ENCODE measurements around the gene KLF11.

Gene KLF11

DNA sequence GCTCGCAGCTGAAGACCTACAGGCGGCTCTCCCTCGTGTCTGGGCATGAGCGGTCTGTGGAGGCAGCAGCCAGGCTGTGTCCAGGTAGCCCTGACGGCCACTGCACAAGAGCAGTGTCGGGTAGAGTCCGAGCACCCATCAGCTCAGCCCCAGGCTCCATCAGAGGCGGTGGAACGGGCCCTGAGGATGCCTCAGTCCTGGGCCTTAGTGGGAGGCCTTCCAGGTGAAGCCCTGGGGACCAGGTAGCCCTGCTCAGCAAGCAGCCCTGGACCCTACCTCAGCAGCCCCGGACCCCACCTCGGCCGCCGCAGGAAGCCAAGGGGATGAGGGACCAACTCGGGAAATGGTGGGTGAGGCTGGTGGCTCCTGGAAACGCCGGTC lies 21.3 kb upstream of the KLF11 start:
- H3K4me2 ChIP-seq (ENCODE audit: low read length) = peak overlapping the region; percentile 63
- no peaks in the 10 kb centered on the region for H3K79me2 ChIP-seq
- H3K4me3 ChIP-seq (ENCODE audit: low read depth, low read length) = peak overlapping the region; percentile 36
- H3K9me3 ChIP-seq (ENCODE audit: control insufficient read depth, low read length) = no peaks in the 10 kb centered on the region
- H3K4me1 ChIP-seq = peaks cover 21% of the 10 kb centered on the region
- no peaks in the 10 kb centered on the region for H3K27me3 ChIP-seq (ENCODE audit: control insufficient read depth, insufficient read depth, low read length)
- peak overlapping the region; percentile 80 for H2AFZ ChIP-seq
- H3K27ac ChIP-seq = peak overlapping the region; percentile 100
- H3K36me3 ChIP-seq (ENCODE audit: control insufficient read depth, insufficient read depth, low read length) = no peaks in the 10 kb centered on the region
- peak overlapping the region; percentile 42 for H3K9ac ChIP-seq
- TF ChIP-seq, protein P1, sequence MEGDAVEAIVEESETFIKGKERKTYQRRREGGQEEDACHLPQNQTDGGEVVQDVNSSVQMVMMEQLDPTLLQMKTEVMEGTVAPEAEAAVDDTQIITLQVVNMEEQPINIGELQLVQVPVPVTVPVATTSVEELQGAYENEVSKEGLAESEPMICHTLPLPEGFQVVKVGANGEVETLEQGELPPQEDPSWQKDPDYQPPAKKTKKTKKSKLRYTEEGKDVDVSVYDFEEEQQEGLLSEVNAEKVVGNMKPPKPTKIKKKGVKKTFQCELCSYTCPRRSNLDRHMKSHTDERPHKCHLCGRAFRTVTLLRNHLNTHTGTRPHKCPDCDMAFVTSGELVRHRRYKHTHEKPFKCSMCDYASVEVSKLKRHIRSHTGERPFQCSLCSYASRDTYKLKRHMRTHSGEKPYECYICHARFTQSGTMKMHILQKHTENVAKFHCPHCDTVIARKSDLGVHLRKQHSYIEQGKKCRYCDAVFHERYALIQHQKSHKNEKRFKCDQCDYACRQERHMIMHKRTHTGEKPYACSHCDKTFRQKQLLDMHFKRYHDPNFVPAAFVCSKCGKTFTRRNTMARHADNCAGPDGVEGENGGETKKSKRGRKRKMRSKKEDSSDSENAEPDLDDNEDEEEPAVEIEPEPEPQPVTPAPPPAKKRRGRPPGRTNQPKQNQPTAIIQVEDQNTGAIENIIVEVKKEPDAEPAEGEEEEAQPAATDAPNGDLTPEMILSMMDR (IDR thresholded peaks at IDR 0.05) = no peak

- H3K27ac ChIP-seq = peak overlapping the region; percentile 100
- H3K4me1 ChIP-seq = peaks cover 21% of the 10 kb centered on the region
- peak overlapping the region; percentile 36 for H3K4me3 ChIP-seq (ENCODE audit: low read depth, low read length)
- no peaks in the 10 kb centered on the region for H3K79me2 ChIP-seq
- H3K27me3 ChIP-seq (ENCODE audit: control insufficient read depth, insufficient read depth, low read length) = no peaks in the 10 kb centered on the region
- peak overlapping the region; percentile 42 for H3K9ac ChIP-seq
- H3K4me2 ChIP-seq (ENCODE audit: low read length) = peak overlapping the region; percentile 63
- no peaks in the 10 kb centered on the region for H3K9me3 ChIP-seq (ENCODE audit: control insufficient read depth, low read length)
- H3K36me3 ChIP-seq (ENCODE audit: control insufficient read depth, insufficient read depth, low read length) = no peaks in the 10 kb centered on the region
- H2AFZ ChIP-seq = peak overlapping the region; percentile 80
- TF ChIP-seq, protein P1 (IDR thresholded peaks at IDR 0.05) = peak; percentile 73
Observed at GRCh38 chr2:10022445-10022844, 20.9 kb upstream of the KLF11 start.

DNA sequence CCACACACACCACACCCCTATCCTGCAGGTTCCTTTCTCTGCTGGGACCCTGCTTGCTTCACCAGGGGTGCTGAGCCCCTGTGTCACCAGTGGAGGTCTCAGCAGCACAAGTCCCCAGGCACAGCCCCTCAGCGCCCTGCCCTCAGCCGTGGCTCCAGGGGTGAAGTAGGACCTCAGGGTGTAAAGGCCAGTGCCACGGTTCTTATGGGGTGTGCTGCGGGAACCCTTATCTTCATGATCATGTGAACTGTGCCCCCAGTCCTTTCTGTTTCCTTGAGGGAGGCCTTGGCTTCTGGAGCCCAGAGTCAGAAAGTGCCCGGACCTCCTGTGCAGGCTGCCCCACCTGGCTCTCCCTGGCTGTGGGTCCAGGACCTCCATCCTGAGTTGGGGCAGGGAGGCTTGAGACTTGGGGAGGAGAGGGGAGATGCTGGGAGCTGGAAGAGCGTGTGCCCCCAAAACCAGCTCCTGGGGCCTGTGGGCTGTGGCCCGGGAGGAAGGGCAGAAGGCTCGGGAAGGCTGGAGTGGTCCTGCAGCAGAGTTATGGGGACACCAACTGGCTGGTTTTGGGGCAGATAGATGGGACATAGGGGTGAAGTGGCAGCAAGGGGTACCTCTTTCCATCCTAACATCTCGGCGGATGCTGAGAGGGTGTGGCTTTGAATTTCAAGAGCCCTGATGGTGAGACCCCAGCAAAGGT lies 20.2 kb upstream of the KLF11 start:
- no peak overlapping the region for H3K4me3 ChIP-seq (ENCODE audit: low read depth, low read length)
- H3K27ac ChIP-seq = peak overlapping the region; percentile 100
- TF ChIP-seq, protein P1 (IDR thresholded peaks at IDR 0.05) = peak; percentile 20
- H3K4me1 ChIP-seq = peaks cover 21% of the 10 kb centered on the region
- H3K4me2 ChIP-seq (ENCODE audit: low read length) = peak overlapping the region; percentile 63
- no peaks in the 10 kb centered on the region for H3K36me3 ChIP-seq (ENCODE audit: control insufficient read depth, insufficient read depth, low read length)
- no peaks in the 10 kb centered on the region for H3K79me2 ChIP-seq
- H3K9me3 ChIP-seq (ENCODE audit: control insufficient read depth, low read length) = no peaks in the 10 kb centered on the region
- H3K27me3 ChIP-seq (ENCODE audit: control insufficient read depth, insufficient read depth, low read length) = no peaks in the 10 kb centered on the region
- H3K9ac ChIP-seq = no peak overlapping the region
- H2AFZ ChIP-seq = peak overlapping the region; percentile 80

GRCh38 chr2:10026940-10027569 lies 16.3 kb upstream of the KLF11 start:
- no peak overlapping the region for H3K9ac ChIP-seq
- H3K36me3 ChIP-seq (ENCODE audit: control insufficient read depth, insufficient read depth, low read length) = no peaks in the 10 kb centered on the region
- no peak overlapping the region for H3K27ac ChIP-seq
- TF ChIP-seq, protein P1 (IDR thresholded peaks at IDR 0.05) = no peak
- H3K4me3 ChIP-seq (ENCODE audit: low read depth, low read length) = no peak overlapping the region
- H3K4me2 ChIP-seq (ENCODE audit: low read length) = no peak overlapping the region
- H3K79me2 ChIP-seq = no peaks in the 10 kb centered on the region
- peaks cover 25% of the 10 kb centered on the region for H3K4me1 ChIP-seq
- no peaks in the 10 kb centered on the region for H3K27me3 ChIP-seq (ENCODE audit: control insufficient read depth, insufficient read depth, low read length)
- no peaks in the 10 kb centered on the region for H3K9me3 ChIP-seq (ENCODE audit: control insufficient read depth, low read length)
- H2AFZ ChIP-seq = no peak overlapping the region
